OCI-LY7 (cell line): ENCODE data around the gene PHAF1.

ENCODE experiments used
- EZH2phosphoT487 ChIP-seq: fragments of 200-600 bp; sonication (generic); IDR thresholded peaks from 2 replicates; pipeline ENCODE4 v1.6.1; 2018; ENCODE audit warnings: low read depth, borderline replicate concordance, mild to moderate bottlenecking, mixed run types, antibody characterized with exemption, low read length, moderate library complexity, mixed read lengths
- TF ChIP-seq, protein P1 (sequence below): fragments of 200-600 bp; sonication (generic); conservative IDR thresholded peaks from 2 replicates; pipeline ENCODE4 v1.5.1; 2014; ENCODE audit warnings: mild to moderate bottlenecking, antibody characterized with exemption, low read length, moderate library complexity, mixed read lengths

DNA sequence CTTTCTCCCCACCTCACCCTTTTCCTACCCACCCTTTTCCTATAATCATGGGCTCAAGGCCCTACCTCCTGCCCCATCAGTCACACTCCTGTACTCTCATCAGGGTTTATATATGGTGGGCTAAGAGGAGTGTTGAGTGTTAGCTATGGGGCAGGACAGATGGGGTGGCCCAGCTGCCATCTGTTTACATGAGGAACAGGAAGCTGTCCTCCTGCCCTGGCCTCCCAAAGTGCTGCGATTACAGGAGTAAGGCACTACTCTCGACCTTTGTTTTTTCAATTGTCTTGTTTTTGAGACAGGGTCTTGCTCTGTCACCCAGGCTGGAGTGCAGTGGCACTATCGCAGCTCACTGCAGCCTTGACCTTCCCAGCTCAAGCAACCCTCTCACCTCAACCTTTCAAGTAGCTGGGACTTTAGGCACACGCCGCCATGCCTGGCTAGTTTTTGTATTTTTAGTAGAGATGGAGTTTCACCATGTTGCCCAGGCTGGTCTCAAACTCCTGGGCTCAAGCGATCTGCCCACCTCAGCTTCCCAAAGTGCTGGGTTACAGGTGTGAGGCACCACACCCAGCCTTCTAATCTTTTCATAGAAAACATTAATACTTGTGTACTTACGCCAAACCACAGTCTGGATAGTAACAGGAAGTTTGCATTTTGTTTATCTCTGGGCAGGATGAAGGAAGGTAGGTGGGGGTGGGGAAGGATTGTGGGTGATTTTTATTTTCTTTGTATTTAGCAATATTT, 48.3 kb downstream of the PHAF1 start:
- TF ChIP-seq, protein P1, sequence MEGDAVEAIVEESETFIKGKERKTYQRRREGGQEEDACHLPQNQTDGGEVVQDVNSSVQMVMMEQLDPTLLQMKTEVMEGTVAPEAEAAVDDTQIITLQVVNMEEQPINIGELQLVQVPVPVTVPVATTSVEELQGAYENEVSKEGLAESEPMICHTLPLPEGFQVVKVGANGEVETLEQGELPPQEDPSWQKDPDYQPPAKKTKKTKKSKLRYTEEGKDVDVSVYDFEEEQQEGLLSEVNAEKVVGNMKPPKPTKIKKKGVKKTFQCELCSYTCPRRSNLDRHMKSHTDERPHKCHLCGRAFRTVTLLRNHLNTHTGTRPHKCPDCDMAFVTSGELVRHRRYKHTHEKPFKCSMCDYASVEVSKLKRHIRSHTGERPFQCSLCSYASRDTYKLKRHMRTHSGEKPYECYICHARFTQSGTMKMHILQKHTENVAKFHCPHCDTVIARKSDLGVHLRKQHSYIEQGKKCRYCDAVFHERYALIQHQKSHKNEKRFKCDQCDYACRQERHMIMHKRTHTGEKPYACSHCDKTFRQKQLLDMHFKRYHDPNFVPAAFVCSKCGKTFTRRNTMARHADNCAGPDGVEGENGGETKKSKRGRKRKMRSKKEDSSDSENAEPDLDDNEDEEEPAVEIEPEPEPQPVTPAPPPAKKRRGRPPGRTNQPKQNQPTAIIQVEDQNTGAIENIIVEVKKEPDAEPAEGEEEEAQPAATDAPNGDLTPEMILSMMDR = no peak
- no peak for TF ChIP-seq EZH2phosphoT487
